Measurements from ENCODE around the gene EML1.

EML1 gene

DNA sequence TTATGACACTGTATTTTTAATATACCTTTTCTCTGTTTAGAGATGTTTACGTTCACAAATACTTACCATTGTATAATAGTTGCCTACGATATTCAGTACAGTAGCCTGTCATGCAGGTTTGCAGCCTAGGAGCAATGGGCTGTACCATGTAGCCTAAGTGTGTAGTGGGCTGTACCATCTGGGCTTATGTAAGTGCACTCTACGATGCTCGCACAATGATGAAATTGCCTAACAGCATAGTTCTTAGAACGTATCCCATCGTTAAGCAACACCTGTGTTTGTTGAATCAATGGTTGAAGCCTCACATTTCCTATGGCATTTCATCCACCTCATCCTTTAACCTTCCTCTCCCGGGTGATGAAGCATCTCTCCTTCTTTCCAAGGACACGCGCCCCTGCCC is 12.5 kb upstream of the EML1 start:
- no peak for DNase-seq

DNA sequence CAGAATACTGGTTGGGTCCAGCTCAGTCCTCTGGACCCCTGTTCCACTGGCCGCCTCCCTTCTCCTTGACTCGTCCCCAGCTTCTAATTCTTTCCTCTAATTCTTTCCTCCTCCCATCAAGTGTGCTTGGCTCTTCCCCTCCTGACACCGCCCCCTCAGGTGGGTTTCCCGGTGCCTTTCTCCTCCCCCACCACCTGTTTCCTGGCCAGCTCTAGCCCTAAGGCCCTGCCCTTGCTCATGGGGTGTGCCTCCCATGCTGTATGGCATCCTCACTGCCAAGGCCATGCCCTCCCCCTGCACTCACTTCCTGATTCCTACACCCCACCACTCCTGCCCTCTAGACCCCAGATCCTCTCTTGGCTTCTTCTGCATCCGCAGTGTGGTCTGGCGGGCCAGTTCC is 12.1 kb upstream of the EML1 start:
- no peak for DNase-seq

DNA sequence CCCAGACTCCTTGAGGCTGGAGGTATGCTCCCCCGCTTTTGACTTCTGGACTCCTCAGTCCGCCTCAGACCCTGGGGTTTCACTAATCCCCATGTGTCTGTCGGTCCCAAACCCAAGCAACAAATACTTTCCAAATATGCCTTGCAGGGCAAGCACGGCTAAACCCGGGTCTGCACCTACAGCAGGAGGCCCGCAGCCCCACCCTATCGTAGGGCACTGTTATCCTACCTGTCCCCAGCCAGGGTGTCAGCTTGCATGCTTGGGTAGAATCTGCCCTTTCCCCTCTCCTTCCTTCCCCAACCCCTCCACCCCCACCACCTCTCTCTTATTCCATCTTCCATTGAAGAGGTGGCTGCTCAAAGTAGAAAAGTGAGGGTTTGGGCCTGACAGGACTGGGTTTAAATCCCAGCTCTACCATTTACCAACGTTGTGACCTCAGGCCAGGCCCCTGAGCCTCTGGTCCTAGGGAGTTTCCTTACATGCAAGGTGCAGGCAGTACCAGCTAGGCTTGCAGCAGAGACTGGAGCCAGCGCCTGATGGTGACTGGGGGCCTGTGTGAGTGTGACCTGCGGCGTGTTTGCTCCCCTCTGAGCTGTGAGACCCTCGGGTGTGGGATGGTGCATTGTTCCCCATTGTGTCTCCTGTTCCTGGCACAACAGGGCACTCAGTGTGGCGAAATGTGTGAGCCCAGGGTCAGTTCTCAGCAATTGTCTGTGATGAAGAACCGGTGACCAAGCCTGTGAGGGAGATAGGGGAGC is 11.2 kb upstream of the EML1 start:
- DNase-seq: no peak

- no peak for DNase-seq
Measured at GRCh38 chr14:99784508-99784907, 8.7 kb upstream of the EML1 start.

DNA sequence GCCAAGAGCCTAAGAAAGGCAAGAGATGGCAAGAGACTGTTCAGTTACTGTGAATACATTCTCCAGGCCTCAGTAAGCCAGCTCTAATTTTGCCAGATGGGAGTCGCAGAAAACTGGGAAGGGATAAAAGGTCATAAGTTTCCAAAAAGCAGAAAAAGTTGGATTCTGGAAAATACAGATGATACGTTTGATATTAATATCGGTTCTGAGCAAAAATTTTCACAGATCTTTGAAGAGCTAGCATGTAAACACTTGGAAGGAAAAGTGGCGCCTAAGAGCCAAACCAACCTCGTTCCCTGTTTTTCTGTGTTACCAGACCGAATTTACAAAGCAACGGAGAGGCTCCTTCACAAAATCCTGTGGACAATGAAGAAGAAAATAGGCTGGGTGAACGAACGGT is 7.8 kb upstream of the EML1 start:
- no peak for DNase-seq

DNA sequence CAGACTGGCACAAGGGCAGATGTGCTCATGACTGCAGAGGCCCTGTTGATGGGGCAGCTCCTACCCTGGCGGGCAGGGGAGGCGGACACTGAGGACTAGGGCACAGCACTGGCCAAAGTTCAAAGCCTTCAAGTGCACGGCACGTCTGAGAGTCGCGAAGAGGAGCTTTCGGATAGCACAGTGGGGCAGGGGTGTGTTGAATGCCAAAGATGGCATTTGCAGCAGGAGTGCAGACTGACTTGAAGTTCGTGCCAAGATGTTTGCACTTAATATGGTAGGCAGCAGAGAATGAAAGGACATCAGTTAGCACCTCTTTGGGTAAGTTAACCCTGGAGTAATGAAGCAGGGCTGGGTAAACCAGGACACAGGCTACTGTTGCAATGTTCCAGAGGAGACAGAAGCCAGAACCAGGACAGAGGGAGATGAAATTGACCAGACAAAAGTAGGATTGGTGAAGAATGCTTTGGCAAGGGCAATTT is 6.7 kb upstream of the EML1 start:
- DNase-seq: no peak

DNA sequence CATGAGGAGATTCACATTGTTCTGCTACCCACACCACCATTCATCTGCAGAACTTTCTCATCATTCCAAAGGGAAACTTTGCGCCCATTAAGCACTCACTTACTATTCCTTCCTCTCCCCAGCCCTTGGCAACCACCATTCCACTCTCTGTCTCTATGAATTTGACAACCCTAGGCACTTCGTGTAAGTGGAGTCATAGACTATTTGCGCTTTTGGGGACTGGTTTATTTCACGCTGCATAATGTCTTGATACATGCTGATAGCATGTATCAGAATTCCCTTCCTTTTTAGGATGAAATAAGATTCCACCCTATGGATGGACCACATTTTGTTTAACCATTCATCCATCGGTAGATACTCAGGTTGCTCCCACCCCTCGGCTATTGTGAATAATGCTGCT is 4.5 kb upstream of the EML1 start:
- DNase-seq: no peak

DNA sequence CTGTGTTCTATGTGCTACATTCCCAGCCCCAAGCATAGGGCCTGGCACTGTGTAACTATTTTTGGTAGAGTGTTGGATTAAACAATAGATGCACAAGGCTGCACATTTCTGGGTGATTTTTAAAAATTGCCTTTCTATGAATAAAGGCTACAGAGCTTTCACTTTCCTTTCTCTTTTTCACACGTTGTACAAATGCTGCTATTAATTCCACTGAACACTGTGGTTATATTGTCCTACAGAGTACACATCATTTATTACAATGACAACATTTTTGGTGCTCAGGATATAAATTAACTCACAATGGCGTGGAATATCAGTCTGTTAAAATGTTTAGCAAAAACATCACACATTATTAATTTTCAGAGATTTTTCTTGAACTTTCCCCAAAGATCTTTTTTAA is 3.6 kb upstream of the EML1 start:
- DNase-seq: no peak

GRCh38 chr14:99790201-99790977 is 2.8 kb upstream of the EML1 start:
- DNase-seq: no peak

- no peak for DNase-seq
Measured at GRCh38 chr14:99790978-99791376, 2.2 kb upstream of the EML1 start.

GRCh38 chr14:99791476-99792209 is 1.6 kb upstream of the EML1 start:
- no peak for DNase-seq

DNA sequence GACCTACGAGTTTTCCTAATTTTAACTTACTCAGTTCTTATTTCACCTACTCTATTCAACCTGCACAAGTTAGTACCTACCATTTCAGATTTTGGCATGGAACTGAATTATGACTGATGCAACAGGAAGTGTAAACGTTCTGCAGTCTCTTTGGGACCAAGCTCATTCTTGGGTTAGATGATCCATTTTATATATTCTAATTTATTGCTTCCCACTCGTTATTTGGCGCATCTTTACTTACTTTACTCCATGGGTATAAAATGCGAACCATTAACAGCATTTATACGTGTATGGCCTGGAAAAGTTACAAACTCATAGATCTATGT is 1.0 kb upstream of the EML1 start:
- DNase-seq: no peak

GRCh38 chr14:99792551-99793212 is 531 bp upstream of the EML1 start:
- DNase-seq: no peak

DNA sequence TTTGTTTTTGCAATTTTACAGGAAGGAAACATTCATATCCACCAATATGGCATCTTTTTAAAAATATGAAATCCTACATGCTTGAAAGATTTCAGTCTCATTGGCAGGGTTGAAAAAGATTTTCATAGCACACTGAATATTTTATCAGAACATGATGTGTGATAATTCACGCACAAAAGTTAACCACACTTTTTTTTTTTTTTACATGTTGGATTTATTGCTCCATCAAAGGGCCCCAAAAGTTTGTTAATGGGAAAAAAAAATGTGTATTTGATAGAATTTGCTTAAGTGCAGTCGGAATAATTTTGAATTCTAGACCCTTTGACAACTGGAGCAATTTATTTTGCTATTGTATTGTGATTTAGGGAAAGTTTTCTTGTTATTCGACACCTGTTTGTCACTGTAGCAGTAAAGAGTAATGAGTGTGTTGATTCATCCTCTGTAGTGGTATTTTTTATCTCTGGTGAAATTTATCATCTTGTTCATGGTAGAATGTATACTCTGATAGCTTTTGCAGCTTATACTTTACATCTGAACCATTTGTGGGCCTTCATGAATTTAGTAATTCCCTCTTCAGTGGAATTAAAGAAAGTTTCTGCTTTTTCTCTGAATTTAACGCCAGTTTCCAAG is 1.1 kb downstream of the EML1 start:
- DNase-seq: no peak

DNA sequence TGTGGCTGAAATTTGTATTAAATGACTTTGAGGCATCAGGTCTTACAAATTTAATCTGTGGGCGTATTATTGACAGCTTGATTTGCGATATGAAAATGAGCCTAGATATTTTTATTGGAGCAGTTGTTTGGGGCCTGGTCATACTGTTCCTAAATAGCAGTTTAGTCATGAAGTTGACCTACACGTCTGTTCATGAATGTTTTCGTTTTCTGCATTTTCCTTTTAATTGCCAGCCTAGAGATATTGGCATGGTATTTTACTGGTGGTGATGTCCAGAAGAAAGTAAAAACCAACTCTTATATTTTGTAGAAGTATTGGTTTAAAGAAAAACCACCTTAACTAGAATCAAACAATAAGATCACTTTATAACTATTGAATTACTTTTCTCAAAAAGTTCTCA is 1.8 kb downstream of the EML1 start:
- DNase-seq: no peak

DNA sequence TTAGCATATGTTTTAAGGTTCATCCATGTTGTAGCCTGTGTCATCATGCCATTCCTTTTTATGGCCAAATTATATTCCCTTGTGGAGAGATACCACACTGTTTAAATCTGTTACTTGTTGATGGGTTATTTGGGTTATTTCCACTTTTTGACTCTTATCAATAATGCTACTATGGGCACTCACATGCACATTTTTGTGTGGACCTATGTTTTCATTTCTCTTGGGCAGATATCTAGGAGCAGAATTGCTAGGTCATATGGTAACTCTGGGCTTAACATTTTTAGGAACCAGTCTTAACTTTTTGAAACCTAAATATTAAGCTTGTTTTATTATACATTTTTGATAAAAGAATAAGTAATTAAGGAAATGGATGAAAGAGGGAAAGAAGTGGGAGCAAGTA is 4.0 kb downstream of the EML1 start:
- DNase-seq: no peak

DNA sequence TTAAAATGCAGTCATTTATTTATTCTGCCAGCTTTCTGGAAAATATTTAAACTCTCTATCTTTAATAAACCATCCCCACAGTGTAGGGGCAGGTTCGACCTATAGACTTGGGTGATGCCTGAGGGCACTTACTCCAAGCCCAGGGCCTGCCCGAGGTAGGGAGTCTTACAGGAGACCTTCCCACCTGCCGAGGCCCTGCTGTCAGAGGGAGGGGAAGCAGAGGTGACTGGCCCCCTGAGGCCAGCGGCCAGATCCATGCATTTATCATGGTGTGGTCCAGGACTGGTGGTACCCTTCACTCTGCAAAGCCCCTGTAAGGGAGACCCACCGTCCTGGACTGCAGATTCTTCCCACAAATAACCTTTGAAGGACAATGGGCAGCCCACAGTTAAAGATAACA is 7.6 kb downstream of the EML1 start:
- DNase-seq: no peak

DNA sequence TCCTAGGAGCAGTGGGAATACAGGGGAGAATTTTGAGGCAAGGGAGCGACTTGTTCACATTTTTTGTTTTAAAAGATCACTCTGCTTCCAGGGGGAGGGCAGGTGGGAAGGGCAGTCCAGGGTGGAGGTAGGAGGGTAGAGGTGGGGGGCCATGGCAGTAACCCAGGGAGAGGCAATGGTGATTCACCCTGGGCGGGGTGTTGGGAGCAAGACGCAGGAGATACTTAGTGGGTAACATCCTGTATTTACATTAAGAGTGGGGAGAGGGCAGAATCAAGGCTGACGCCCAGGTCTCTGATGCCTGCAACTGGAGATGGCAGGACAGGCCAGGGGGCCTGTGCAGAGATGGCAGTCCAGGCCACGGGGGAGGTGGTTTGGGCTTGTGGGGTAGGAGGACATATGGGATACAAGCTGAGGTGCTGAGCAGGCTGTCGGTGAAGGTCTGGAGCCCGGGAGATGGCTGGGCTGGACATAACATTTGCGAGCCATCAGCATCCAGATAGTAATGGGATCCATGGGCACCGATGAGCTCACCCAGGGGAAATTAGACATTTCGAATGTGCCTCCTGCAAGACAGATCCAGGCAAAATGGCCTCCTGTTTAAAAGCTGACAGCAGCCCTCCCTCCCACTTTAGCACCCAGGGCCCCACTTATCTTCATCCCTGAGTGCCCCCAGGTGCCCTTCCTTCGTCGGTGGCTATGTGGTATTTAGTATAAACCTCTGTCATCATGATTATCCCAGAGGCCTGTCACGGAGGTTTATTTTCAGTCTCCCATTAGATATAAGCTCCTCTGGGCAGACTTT is 9.3 kb downstream of the EML1 start:
- DNase-seq: no peak

DNA sequence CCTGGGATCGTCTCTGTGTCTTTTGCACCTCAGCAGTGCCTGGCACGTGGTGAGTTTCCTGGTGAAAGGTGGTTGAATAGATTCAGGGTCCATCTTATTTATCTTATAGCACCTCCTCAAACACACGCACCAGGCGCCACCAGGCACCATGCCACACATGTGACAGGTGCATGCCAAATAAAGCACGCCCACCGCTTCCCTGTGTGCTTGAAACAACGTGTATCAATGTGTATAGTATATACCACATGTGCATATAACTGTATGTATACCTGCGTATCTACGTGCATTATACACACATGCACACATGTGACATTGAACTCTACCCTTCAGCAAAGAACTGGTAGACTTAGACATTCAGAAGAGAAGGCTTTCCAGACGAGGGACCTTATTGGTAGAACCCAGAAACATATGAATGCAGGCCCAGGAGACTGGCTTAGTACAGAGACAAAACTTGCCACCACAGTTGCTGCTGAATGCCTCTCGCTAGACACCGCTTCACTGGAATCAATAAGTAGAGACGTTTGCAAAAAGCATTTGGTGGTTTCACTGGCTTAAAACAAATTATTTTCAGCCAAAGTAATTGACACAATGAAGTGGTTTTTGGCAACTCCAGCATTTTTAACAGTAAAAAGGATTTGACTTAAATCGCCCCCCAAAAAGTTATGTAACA is 10.0 kb downstream of the EML1 start:
- DNase-seq: no peak

- no peak for DNase-seq
Measured at GRCh38 chr14:99803803-99804202, 10.6 kb downstream of the EML1 start.

DNA sequence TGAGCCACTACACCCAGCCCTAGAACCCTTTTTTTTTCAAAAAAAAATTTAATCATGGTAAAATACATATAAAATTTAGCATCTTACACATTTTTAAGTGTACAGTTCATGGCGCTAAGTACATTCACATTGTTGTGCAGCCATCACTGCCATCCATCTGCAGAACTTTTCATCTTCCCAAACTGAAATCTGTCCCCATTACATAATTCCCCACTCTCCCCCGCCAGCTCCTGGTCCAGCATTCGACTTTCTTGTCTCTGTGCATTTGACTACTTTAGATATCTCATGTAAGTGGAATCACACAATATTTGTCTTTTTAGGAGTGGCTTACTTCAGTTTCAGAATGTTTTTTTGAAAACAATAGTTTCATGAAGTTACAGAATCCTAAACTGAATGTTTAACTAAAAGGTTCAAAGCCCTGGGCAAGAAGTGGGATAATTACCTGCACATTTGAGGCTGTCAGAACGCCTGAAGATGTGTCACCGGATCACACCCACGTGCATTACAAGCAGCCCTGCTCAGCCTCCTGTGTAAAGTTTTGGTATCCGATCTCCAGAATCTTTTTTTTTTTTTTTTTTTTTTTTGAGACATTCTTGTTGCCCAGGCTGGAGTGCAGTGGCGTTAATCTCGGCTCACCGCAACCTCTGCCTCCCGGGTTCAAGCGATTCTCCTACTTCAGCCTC is 12.7 kb downstream of the EML1 start:
- DNase-seq: no peak

Measured in kidney glomerular epithelial cell (primary cell).